Activated naive CD4-positive, alpha-beta T cell treated with anti-CD3 and anti-CD28 coated beads, Interleukin-2, amount 50 U/mL, for 72 hours (primary cell): Measurements from ENCODE around the gene ANHX. TPM values are rescaled to one million over a fixed set of nuclear protein-coding genes. Genes with fewer than 3 reads are reported as not detected.

Source experiments
- total RNA-seq, 2 donors: library from RNA; stranded (reverse); gene quantifications; one replicate each; pipeline ENCODE4 v1.2.3, GENCODE V29; 2022

The ANHX gene
- total RNA-seq, 2 donors from 2014 or later, result not detected

Other genes with a start within 250 kb of the ANHX start
- 10 to 100 TPM; 13.0 to 22.3 TPM for gene ZNF26, start 249.5 kb downstream of the ANHX start, total RNA-seq
- gene ZNF84, start 198.4 kb downstream of the ANHX start, total RNA-seq, result 10 to 100 TPM; 19.4 to 23.5 TPM
- gene ZNF140, start 155.0 kb downstream of the ANHX start, total RNA-seq, result 10 to 100 TPM in 1 of 2 donors, 1 to 10 TPM in 1; 8.4 to 13.2 TPM
- 1 to 10 TPM; 1.8 to 2.3 TPM for gene ZNF891, start 105.6 kb downstream of the ANHX start, total RNA-seq
- gene ZNF10, start 105.2 kb downstream of the ANHX start, total RNA-seq, result 10 to 100 TPM in 1 of 2 donors, 1 to 10 TPM in 1; 5.3 to 10.1 TPM
- gene ZNF268, start 54.4 kb downstream of the ANHX start, total RNA-seq, result 10 to 100 TPM in 1 of 2 donors, 1 to 10 TPM in 1; 9.6 to 15.2 TPM